HEK293 (cell line): Measurements from ENCODE around the gene GPR157.
A peak's percentile ranks its signal among the peaks of the same experiment; 100 is the strongest.

Experiments
- CTCF ChIA-PET: fragments of 350-600 bp; formaldehyde crosslinking; extraction: SDS; loops from one replicate; lab custom pipeline; 2021; ENCODE audit warnings: antibody characterized with exemption; lab: Yijun Ruan, JAX
- POLR2A ChIA-PET: fragments of 300-600 bp; formaldehyde crosslinking; extraction: SDS; loops from one replicate; lab custom pipeline; 2020; ENCODE audit warnings: antibody characterized with exemption, inconsistent platforms; lab: Yijun Ruan, JAX
- H3K27ac ChIP-seq: fragments of 200-500 bp; sonication (Bioruptor generic); 2 replicates; pipeline ENCODE4 v1.5.1; 2014; ENCODE audit warnings: low read depth, low read length, control low read depth, inconsistent platforms; ENCODE audit errors: extremely low read depth
- H3K36me3 ChIP-seq, 2 experiments: fragments of 200-500 bp in 1 of 2; sonication (Bioruptor generic) in 1 of 2; 1 replicate in 1 of 2; 2 replicates in 1 of 2; pipeline ENCODE4 v1.5.1; 2014 to 2017; ENCODE audit warnings: inconsistent platforms in 2 of 2, low read length in 2 of 2; ENCODE audit not compliant: control insufficient read depth in 2 of 2, insufficient read depth in 1 of 2
- H3K4me1 ChIP-seq: fragments of 200-500 bp; sonication (Bioruptor generic); 2 replicates; pipeline ENCODE4 v1.5.1; 2014; ENCODE audit warnings: mild to moderate bottlenecking, low read length, inconsistent platforms; ENCODE audit not compliant: control insufficient read depth, insufficient read depth
- H3K4me3 ChIP-seq: 2 replicates; pipeline ENCODE4 v1.5.1; 2011; ENCODE audit warnings: low read depth, mild to moderate bottlenecking, control low read depth, low read length, moderate library complexity
- H3K9me3 ChIP-seq: fragments of 200-500 bp; sonication (Bioruptor generic); 2 replicates; pipeline ENCODE4 v1.5.1; 2014; ENCODE audit warnings: low read depth, low read length, inconsistent platforms; ENCODE audit not compliant: control insufficient read depth, insufficient read depth
- BCL11A ChIP-seq: fragments of 450-650 bp; formaldehyde crosslinking; IDR thresholded peaks from 2 replicates; pipeline ENCODE4 v1.5.1; 2016; ENCODE audit warnings: low read depth, missing biosample characterization, missing genetic modification characterization
- HOXA7 ChIP-seq: sonication (generic); formaldehyde crosslinking; IDR thresholded peaks from 2 replicates; pipeline ENCODE4 v1.8.1; 2022; ENCODE audit warnings: missing genetic modification reagents, borderline replicate concordance
- OSR2 ChIP-seq: fragments of 450-650 bp; formaldehyde crosslinking; IDR thresholded peaks from 2 replicates; pipeline ENCODE4 v1.5.1; 2016; ENCODE audit warnings: missing biosample characterization, missing genetic modification characterization
- ZNF10 ChIP-seq: fragments of 450-650 bp; formaldehyde crosslinking; IDR thresholded peaks from 2 replicates; pipeline ENCODE4 v1.5.1; 2017; ENCODE audit warnings: missing biosample characterization, missing genetic modification characterization
- ZNF132 ChIP-seq: fragments of 450-650 bp; formaldehyde crosslinking; IDR thresholded peaks from 2 replicates; pipeline ENCODE4 v1.5.1; 2017; ENCODE audit warnings: missing biosample characterization, missing genetic modification characterization, borderline replicate concordance
- ZNF157 ChIP-seq: fragments of 450-650 bp; formaldehyde crosslinking; IDR thresholded peaks from 2 replicates; pipeline ENCODE4 v1.5.1; 2016; ENCODE audit warnings: missing biosample characterization, missing genetic modification characterization
- ZNF174 ChIP-seq: fragments of 450-650 bp; formaldehyde crosslinking; IDR thresholded peaks from 2 replicates; pipeline ENCODE4 v1.5.0; 2017; ENCODE audit warnings: missing biosample characterization, mild to moderate bottlenecking, missing genetic modification characterization
- ZNF24 ChIP-seq: fragments of 450-650 bp; formaldehyde crosslinking; IDR thresholded peaks from 2 replicates; pipeline ENCODE4 v1.5.1; 2016; ENCODE audit warnings: missing biosample characterization, missing genetic modification characterization
- ZNF311 ChIP-seq: fragments of 450-650 bp; formaldehyde crosslinking; IDR thresholded peaks from 2 replicates; pipeline ENCODE4 v1.5.1; 2017; ENCODE audit warnings: missing biosample characterization, missing genetic modification characterization, borderline replicate concordance
- ZNF350 ChIP-seq: fragments of 450-650 bp; formaldehyde crosslinking; IDR thresholded peaks from 2 replicates; pipeline ENCODE4 v1.5.0; 2017; ENCODE audit warnings: missing biosample characterization, mild to moderate bottlenecking, missing genetic modification characterization
- ZNF473 ChIP-seq: fragments of 450-650 bp; formaldehyde crosslinking; IDR thresholded peaks from 2 replicates; pipeline ENCODE4 v1.5.1; 2017; ENCODE audit warnings: missing biosample characterization, missing genetic modification characterization
- ZNF521 ChIP-seq: fragments of 450-650 bp; formaldehyde crosslinking; IDR thresholded peaks from 2 replicates; pipeline ENCODE4 v1.5.1; 2017; ENCODE audit warnings: missing biosample characterization, mild to moderate bottlenecking, missing genetic modification characterization
- ZNF529 ChIP-seq: fragments of 450-650 bp; formaldehyde crosslinking; IDR thresholded peaks from 2 replicates; pipeline ENCODE4 v1.5.1; 2017; ENCODE audit warnings: missing genetic modification characterization, missing biosample characterization; ENCODE audit not compliant: insufficient replicate concordance
- ZNF571 ChIP-seq: fragments of 450-650 bp; formaldehyde crosslinking; IDR thresholded peaks from 2 replicates; pipeline ENCODE4 v1.5.0; 2017; ENCODE audit warnings: missing biosample characterization, missing genetic modification characterization
- ZNF621 ChIP-seq: fragments of 450-650 bp; formaldehyde crosslinking; IDR thresholded peaks from 2 replicates; pipeline ENCODE4 v1.5.1; 2017; ENCODE audit warnings: missing biosample characterization, missing genetic modification characterization
- ZNF654 ChIP-seq: fragments of 450-650 bp; formaldehyde crosslinking; IDR thresholded peaks from 2 replicates; pipeline ENCODE4 v1.5.1; 2016; ENCODE audit warnings: low read depth, missing biosample characterization, missing genetic modification characterization
- ZNF707 ChIP-seq: fragments of 450-650 bp; formaldehyde crosslinking; IDR thresholded peaks from 2 replicates; pipeline ENCODE4 v1.5.1; 2016; ENCODE audit warnings: missing biosample characterization, missing genetic modification characterization
- ZSCAN30 ChIP-seq: fragments of 450-650 bp; IDR thresholded peaks from 2 replicates; pipeline ENCODE4 v1.5.1; 2018; ENCODE audit warnings: missing biosample characterization, mild to moderate bottlenecking, missing genetic modification characterization, moderate library complexity
- TF ChIP-seq, protein P1 (sequence below): fragments of 450-650 bp; formaldehyde crosslinking; IDR thresholded peaks from 2 replicates; pipeline ENCODE4 v1.5.1; 2016; ENCODE audit warnings: missing biosample characterization, missing genetic modification characterization
- TF ChIP-seq, protein P2 (sequence below): fragments of 450-650 bp; formaldehyde crosslinking; IDR thresholded peaks from 2 replicates; pipeline ENCODE4 v1.5.1; 2017; ENCODE audit warnings: missing biosample characterization, missing genetic modification characterization
- TF ChIP-seq, protein P3 (sequence below): fragments of 450-650 bp; IDR thresholded peaks from 2 replicates; pipeline ENCODE4 v1.5.1; 2018; ENCODE audit warnings: missing biosample characterization, mild to moderate bottlenecking, missing genetic modification characterization
- TF ChIP-seq, protein P4 (sequence below): fragments of 450-650 bp; formaldehyde crosslinking; optimal IDR thresholded peaks from 2 replicates; pipeline ENCODE3; 2016; ENCODE audit warnings: missing biosample characterization, mild to moderate bottlenecking, missing genetic modification characterization
- TF ChIP-seq, protein P5 (sequence below): fragments of 450-650 bp; formaldehyde crosslinking; IDR thresholded peaks from 2 replicates; pipeline ENCODE4 v1.5.1; 2017; ENCODE audit warnings: missing biosample characterization, missing genetic modification characterization

The GPR157 gene

DNA sequence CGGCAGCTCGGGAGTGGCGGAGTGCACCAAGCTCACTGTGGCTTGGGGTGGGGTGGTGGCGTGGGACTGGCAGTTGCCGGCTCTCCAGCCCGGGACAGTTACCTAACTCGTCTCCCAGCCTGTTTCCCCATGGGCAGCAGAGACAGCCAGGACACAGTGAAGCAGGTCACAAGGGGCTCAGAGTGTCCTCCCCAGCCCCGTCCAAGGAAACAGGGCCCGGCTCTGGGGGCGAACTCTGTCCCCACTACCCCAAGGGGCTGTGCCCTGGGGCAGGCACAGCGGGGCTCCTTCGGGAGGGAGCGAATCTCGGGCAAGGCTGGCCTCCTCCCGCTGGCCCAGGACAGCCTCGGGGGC, 759 bp downstream of the GPR157 start (continued):
- TF ChIP-seq, protein P1, sequence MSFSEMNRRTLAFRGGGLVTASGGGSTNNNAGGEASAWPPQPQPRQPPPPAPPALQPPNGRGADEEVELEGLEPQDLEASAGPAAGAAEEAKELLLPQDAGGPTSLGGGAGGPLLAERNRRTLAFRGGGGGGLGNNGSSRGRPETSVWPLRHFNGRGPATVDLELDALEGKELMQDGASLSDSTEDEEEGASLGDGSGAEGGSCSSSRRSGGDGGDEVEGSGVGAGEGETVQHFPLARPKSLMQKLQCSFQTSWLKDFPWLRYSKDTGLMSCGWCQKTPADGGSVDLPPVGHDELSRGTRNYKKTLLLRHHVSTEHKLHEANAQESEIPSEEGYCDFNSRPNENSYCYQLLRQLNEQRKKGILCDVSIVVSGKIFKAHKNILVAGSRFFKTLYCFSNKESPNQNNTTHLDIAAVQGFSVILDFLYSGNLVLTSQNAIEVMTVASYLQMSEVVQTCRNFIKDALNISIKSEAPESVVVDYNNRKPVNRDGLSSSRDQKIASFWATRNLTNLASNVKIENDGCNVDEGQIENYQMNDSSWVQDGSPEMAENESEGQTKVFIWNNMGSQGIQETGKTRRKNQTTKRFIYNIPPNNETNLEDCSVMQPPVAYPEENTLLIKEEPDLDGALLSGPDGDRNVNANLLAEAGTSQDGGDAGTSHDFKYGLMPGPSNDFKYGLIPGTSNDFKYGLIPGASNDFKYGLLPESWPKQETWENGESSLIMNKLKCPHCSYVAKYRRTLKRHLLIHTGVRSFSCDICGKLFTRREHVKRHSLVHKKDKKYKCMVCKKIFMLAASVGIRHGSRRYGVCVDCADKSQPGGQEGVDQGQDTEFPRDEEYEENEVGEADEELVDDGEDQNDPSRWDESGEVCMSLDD: 0 out of 2 replicates have a peak, but pooled peaks have one; percentile 54
- no peak for TF ChIP-seq ZNF157
- TF ChIP-seq, protein P2, sequence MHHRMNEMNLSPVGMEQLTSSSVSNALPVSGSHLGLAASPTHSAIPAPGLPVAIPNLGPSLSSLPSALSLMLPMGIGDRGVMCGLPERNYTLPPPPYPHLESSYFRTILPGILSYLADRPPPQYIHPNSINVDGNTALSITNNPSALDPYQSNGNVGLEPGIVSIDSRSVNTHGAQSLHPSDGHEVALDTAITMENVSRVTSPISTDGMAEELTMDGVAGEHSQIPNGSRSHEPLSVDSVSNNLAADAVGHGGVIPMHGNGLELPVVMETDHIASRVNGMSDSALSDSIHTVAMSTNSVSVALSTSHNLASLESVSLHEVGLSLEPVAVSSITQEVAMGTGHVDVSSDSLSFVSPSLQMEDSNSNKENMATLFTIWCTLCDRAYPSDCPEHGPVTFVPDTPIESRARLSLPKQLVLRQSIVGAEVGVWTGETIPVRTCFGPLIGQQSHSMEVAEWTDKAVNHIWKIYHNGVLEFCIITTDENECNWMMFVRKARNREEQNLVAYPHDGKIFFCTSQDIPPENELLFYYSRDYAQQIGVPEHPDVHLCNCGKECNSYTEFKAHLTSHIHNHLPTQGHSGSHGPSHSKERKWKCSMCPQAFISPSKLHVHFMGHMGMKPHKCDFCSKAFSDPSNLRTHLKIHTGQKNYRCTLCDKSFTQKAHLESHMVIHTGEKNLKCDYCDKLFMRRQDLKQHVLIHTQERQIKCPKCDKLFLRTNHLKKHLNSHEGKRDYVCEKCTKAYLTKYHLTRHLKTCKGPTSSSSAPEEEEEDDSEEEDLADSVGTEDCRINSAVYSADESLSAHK (tag by site-specific recombination): no peak
- TF ChIP-seq, protein P3, sequence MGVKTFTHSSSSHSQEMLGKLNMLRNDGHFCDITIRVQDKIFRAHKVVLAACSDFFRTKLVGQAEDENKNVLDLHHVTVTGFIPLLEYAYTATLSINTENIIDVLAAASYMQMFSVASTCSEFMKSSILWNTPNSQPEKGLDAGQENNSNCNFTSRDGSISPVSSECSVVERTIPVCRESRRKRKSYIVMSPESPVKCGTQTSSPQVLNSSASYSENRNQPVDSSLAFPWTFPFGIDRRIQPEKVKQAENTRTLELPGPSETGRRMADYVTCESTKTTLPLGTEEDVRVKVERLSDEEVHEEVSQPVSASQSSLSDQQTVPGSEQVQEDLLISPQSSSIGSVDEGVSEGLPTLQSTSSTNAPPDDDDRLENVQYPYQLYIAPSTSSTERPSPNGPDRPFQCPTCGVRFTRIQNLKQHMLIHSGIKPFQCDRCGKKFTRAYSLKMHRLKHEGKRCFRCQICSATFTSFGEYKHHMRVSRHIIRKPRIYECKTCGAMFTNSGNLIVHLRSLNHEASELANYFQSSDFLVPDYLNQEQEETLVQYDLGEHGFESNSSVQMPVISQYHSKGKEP: no peak
- no peak for TF ChIP-seq ZNF24 (tag by site-specific recombination)
- no peak for TF ChIP-seq ZNF473 (tag by site-specific recombination)
- no peak for TF ChIP-seq OSR2 (tag by site-specific recombination)
- no peak for TF ChIP-seq ZNF350 (tag by site-specific recombination)
- TF ChIP-seq ZNF529: no peak
- no peak for TF ChIP-seq ZNF311 (tag by site-specific recombination)
- TF ChIP-seq, protein P4, sequence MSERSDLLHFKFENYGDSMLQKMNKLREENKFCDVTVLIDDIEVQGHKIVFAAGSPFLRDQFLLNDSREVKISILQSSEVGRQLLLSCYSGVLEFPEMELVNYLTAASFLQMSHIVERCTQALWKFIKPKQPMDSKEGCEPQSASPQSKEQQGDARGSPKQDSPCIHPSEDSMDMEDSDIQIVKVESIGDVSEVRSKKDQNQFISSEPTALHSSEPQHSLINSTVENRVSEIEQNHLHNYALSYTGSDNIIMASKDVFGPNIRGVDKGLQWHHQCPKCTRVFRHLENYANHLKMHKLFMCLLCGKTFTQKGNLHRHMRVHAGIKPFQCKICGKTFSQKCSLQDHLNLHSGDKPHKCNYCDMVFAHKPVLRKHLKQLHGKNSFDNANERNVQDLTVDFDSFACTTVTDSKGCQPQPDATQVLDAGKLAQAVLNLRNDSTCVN (tag by site-specific recombination): no peak
- TF ChIP-seq ZNF132 (tag by site-specific recombination): no peak

DNA sequence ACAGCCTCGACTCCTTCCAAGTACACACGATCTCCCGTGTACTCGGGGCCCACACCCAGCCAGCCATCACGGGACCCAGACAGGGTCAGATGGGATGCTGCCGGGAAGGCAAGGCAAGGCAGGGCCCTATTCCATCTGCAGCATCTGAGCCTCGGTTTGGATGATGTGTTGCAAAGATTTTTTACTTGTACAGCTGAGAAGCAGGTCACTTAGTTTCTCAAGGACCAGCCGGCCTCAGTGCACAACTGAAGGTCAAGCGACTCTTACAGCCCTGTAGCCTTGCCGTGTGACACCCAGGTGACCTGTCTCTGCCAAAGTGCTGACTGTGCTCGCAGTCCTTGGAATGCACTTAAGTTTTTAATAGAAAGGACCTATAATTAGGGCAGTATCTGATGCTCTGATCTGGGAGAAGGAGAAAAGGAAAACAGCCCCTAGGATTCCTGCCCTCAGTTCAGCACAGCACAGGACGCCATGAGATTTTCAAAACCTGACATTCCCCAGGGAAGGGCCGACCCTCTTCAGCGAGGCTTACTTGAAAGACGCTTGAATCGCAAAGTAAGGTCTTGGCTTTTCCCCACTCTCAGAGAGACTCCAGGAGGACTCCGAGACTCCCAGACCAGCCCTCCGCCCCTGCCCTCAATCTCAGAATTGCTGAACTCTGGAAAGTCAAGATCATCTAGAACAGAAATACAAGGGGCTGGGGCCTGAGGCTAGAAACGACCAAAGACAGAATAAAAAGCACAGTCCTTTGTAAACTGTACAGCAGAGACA, 1.3 kb downstream of the GPR157 start:
- peak overlapping the region; percentile 47 for H3K4me3 ChIP-seq
- H3K4me1 ChIP-seq: no peaks in the 10 kb centered on the region
- ChIA-PET POLR2A (interaction anchor here (0.6 kb wide), 1 partner anchor 13 kb away, joined by 7 read pairs; no protein-coding TSS in a partner anchor), CTCF (interaction anchor here (0.7 to 1.8 kb wide), 4 partner anchors 10 to 123 kb away, joined by 3 to 10 read pairs (median 4); no protein-coding TSS in a partner anchor)
- H3K36me3 ChIP-seq: no peaks in the 10 kb centered on the region
- no peak overlapping the region; the same call in 1 of the 2 replicates for H3K27ac ChIP-seq
- no peaks in the 10 kb centered on the region for H3K9me3 ChIP-seq
- TF ChIP-seq HOXA7 (CRISPR knock-in tag): no peak
- no peak for TF ChIP-seq ZNF521 (tag by site-specific recombination)
- no peak for TF ChIP-seq ZSCAN30 (tag by site-specific recombination)
- TF ChIP-seq, protein P2 (tag by site-specific recombination): no peak
- TF ChIP-seq, protein P5, sequence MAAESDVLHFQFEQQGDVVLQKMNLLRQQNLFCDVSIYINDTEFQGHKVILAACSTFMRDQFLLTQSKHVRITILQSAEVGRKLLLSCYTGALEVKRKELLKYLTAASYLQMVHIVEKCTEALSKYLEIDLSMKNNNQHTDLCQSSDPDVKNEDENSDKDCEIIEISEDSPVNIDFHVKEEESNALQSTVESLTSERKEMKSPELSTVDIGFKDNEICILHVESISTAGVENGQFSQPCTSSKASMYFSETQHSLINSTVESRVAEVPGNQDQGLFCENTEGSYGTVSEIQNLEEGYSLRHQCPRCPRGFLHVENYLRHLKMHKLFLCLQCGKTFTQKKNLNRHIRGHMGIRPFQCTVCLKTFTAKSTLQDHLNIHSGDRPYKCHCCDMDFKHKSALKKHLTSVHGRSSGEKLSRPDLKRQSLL (tag by site-specific recombination): no peak
- no peak for TF ChIP-seq ZNF654 (tag by site-specific recombination)
- TF ChIP-seq ZNF571 (tag by site-specific recombination): no peak
- TF ChIP-seq ZNF707 (tag by site-specific recombination): no peak
- no peak for TF ChIP-seq OSR2 (tag by site-specific recombination)
- no peak for TF ChIP-seq ZNF621 (tag by site-specific recombination)
- no peak for TF ChIP-seq BCL11A (tag by site-specific recombination)
- TF ChIP-seq ZNF10 (tag by site-specific recombination): no peak
- TF ChIP-seq ZNF174: no peak
